HUES48 (cell line): ENCODE data around the gene CCNL1.
A peak's percentile ranks its signal among the peaks of the same experiment; 100 is the strongest.

Experiments
- H3K27ac ChIP-seq: one replicate; pipeline ENCODE4 v1.7.0; 2013; ENCODE audit warnings: low read depth, low read length, inconsistent platforms
- H3K27me3 ChIP-seq: 2 replicates; pipeline ENCODE4 v1.6.1; 2013; ENCODE audit warnings: mild to moderate bottlenecking, low read length; ENCODE audit not compliant: control insufficient read depth, insufficient read depth
- H3K36me3 ChIP-seq: 2 replicates; pipeline ENCODE4 v1.6.1; 2013; ENCODE audit warnings: low read length; ENCODE audit not compliant: control insufficient read depth, insufficient read depth
- H3K4me1 ChIP-seq: 2 replicates; pipeline ENCODE4 v1.6.1; 2013; ENCODE audit warnings: mild to moderate bottlenecking, low read length; ENCODE audit not compliant: control insufficient read depth, insufficient read depth
- H3K4me3 ChIP-seq: 2 replicates; pipeline ENCODE4 v1.5.1; 2013; ENCODE audit warnings: mild to moderate bottlenecking, low read depth, low read length
- H3K9ac ChIP-seq: 2 replicates; pipeline ENCODE4 v1.6.1; 2013; ENCODE audit warnings: mild to moderate bottlenecking, low read depth, low read length, moderate library complexity
- H3K9me3 ChIP-seq: 2 replicates; pipeline ENCODE4 v1.6.1; 2013; ENCODE audit warnings: low read length; ENCODE audit not compliant: control insufficient read depth, insufficient read depth

CCNL1 gene

DNA sequence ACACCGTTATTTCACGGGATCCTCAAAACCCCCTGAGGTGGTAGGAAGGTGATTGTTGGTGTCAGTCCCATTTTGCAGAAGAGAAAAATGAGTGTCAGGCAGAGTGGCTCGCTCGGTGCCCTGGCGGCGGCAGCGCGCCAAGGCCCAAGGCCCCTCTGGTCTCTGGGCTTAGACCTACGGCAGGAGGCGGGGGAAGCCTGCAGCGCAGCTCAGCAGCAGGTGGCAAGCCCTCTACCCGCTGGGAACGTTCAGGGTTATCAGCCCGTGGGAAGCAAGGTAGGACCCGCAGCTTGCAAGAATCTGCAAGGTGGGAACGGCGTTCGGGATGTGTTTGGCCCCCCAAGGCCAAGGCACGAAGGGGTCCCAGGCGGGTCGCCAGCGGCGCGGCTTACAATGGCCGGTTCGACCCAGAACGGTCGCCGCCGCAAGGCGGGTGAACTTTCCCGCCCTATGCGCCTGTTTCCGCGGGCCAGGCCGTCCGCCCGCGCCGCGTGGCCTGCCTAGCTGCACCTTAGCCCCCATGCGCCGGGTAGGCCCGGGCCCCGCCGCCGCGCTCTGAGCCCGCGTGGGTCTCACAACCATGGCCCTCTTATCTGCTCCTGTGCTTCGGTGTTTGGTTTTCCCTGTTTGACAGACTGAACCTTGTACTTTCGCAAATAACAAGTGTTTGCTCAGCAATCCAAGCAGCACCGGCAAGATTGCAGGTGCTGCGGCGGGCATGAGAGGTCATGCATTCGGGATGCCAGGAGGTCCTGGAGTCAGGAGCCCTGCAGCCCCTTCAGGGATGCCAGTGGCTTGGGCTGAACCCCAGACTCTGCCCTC is 39.7 kb downstream of the CCNL1 start:
- Histone ChIP-seq H3K9ac (no peak overlapping the region), H3K4me3 (no peak overlapping the region), H3K9me3 (no peaks in the 10 kb centered on the region)

DNA sequence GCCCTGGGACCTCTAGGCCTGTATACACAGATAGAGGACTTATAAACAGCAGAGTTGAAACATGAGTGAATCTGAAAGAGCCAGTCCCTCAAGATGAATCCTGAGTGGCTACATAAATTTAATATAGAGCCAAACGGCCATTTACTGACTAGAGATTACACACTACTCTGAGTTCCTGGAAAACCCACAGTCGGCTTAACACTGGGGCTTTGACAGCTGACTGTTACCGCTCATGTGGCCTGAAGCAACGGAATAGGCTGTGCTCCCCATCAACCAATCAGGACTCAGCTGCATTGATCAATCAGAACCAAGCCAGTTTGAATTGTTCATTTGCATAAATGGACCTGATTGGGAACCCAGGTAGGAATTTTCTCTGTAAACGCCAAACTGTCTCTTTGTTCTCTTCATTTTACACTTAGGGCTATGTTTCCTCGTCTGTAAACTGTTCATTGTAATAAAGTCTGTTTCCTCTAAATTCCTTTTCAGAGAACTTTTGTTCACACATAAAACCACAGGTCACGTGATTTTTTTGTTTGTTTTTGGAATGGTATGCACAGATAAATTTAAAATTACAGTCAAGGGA is 40.5 kb downstream of the CCNL1 start:
- no peak overlapping the region for H3K9ac ChIP-seq
- no peaks in the 10 kb centered on the region for H3K9me3 ChIP-seq
- no peak overlapping the region for H3K4me3 ChIP-seq
- H3K27me3 ChIP-seq: no peaks in the 10 kb centered on the region
- H3K27ac ChIP-seq: no peak overlapping the region
- H3K4me1 ChIP-seq: 0 out of 2 replicates have a peak, but pooled peaks cover 9% of the 10 kb centered on the region
- no peaks in the 10 kb centered on the region for H3K36me3 ChIP-seq

More for the DNA sequence above, 39.7 kb downstream of the CCNL1 start:
- Histone ChIP-seq H3K36me3 (no peaks in the 10 kb centered on the region), H3K27ac (no peak overlapping the region), H3K27me3 (no peaks in the 10 kb centered on the region), H3K4me1 (0 out of 2 replicates have a peak, but pooled peaks cover 9% of the 10 kb centered on the region)

DNA sequence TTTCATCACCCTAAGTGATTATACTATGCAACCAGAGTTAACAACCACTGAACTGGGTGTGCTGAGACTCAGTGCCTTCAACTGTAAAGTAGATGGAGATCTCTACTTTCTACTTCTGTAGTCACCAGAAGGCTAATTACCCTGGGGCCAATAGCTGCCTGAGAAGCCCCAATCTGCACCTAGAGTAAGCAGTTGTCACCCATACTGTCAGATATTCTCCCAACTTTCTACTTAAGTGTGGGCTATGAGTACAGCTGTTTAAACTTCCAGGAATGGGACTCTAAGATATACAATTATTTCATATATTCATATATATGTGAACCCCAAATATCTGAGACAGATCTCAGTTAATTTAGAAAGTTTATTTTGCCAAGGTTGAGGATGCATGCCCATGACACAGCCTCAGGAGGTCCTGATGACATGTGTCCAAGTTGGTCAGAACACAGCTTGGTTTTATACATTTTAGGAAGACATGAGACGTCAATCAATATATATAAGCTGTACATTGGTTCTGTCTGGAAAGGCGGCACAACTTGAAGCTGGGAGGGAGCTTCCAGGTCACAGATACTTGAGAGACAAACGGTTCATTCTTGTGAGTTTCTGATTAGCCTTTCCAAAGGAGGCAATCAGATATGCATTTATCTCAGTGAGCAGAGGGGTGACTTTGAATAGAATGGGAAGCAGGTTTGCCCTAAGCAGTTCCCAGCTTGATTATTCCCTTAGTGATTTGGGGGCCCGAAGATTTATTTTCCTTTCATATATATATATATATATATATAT is 41.9 kb downstream of the CCNL1 start:
- no peaks in the 10 kb centered on the region for H3K27me3 ChIP-seq
- 0 out of 2 replicates have a peak, but pooled peaks cover 9% of the 10 kb centered on the region for H3K4me1 ChIP-seq
- H3K9me3 ChIP-seq: no peaks in the 10 kb centered on the region
- H3K36me3 ChIP-seq: no peaks in the 10 kb centered on the region
- no peak overlapping the region for H3K27ac ChIP-seq
- H3K9ac ChIP-seq: no peak overlapping the region
- H3K4me3 ChIP-seq: no peak overlapping the region

DNA sequence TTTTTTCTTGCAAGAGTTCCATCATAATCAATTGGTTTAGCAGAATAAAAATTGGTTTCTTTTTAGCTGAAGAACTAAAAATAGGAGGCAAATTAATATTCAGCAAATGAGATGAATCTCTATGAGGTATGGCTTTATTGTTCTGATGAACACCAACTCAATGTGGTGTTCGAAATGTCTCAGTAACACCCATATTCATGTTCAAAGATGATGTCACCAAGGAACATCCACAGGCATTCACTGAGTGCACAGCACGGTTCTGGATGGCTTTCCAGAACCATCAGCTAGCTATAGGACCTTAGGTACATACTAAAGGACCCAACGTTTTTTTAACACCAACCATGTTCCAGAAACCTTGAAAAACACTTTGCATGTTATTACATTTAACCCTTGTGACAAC is 42.7 kb downstream of the CCNL1 start:
- Histone ChIP-seq H3K4me1 (0 out of 2 replicates have a peak, but pooled peaks cover 9% of the 10 kb centered on the region), H3K27ac (no peak overlapping the region), H3K36me3 (no peaks in the 10 kb centered on the region), H3K9me3 (no peaks in the 10 kb centered on the region), H3K27me3 (no peaks in the 10 kb centered on the region), H3K9ac (no peak overlapping the region), H3K4me3 (no peak overlapping the region)

DNA sequence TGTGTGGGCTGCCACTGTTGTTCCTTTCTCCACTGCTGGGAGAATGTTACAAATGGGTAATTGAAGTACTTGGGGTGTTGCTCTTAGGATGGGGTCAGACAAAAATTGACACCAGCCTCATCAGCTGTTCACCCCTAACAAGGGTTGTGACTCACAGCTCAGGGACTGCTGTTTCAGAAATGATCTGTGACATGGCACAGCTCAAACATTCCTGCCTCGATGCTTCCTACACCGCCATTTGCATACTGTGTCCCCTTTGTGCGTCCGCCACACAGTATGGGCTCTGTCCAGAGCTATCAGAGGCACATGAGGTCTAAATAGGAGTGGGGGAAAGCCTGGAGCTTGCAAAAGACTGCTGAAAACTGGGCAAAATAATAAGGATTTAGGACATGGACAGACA is 43.9 kb downstream of the CCNL1 start:
- Histone ChIP-seq H3K4me1 (0 out of 2 replicates have a peak, but pooled peaks cover 5% of the 10 kb centered on the region), H3K9ac (no peak overlapping the region), H3K9me3 (no peaks in the 10 kb centered on the region), H3K27ac (no peak overlapping the region), H3K27me3 (no peaks in the 10 kb centered on the region), H3K4me3 (no peak overlapping the region), H3K36me3 (no peaks in the 10 kb centered on the region)

DNA sequence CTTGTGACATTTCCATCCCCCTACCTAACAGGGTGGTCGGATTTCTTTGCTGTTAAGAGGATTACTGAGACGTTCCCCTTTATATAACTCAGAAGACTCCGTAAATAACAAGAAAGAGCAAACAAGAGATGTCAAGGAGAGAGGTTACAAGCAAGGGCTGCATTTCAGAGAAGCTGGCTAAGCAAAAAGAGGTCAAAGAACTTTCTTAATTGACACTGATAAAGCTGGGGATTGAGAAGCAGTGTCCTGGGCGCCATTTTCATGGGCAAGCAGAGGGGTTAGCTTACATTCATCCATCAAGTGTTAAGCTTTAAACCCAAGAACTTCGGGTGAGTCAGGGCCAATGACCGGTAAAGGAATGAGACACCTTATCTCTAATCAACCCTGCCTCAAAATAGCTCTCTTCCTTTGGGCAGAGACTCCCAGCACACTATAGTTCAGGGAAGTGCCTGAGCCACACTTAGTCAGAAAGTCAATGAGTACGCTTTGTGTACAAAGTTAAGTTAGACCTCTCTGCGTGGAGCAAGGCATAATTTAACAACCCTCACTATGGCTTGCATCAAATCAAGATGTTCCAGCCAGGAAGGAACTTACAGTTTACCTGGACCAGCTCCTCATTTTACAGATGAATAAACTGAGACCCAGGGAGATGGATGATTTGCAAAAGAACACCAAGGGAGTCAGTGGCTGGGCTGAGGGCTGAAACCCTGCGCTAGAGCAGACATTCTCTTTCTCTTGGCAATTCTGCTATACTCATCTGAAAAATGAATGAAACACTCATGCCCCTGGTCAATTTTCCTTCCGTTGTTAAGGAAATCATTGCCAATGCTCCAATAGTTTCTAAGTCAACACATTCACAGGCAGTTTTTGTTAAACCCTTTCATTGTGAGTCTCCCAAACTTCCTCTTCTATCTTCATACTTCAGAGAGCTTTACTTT is 44.6 kb downstream of the CCNL1 start:
- Histone ChIP-seq H3K9ac (no peak overlapping the region), H3K4me3 (no peak overlapping the region), H3K4me1 (0 out of 2 replicates have a peak, but pooled peaks cover 5% of the 10 kb centered on the region), H3K27ac (peak overlapping the region; percentile 32), H3K9me3 (no peaks in the 10 kb centered on the region), H3K36me3 (no peaks in the 10 kb centered on the region), H3K27me3 (no peaks in the 10 kb centered on the region)

DNA sequence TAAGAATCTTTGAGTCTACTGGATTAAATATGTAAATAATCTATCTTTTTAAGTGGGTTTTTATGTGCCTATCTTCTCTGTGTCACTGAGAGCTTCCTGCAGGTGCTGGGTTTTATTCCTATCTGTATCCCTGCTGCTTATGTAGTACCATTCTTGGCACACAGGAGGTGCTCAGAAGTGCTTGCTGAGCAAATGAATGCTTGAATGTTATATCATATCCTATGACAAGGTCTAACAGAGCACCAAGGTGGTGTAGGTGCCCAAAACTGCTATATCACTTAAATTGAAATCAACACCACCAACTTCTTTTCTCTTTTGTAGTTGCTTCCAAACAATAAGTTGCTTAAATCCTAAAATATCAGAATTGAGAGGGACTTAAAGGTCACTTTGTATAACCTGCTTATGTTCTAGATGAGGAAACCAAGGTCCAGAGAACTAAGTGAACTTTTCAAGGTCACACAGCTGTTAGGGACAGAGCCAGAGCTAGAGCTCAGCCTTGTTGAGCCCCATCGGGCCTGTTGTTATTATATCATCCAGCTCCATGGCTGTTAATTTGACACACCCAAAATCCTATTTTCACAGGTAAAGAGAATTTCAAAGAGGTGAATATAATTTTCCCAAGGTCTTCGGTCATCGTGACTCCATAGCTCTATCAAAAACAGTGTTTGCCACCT is 46.0 kb downstream of the CCNL1 start:
- Histone ChIP-seq H3K9me3 (no peaks in the 10 kb centered on the region), H3K27ac (no peak overlapping the region), H3K4me3 (no peak overlapping the region), H3K27me3 (no peaks in the 10 kb centered on the region), H3K9ac (no peak overlapping the region), H3K4me1 (0 out of 2 replicates have a peak, but pooled peaks cover 5% of the 10 kb centered on the region), H3K36me3 (no peaks in the 10 kb centered on the region)

DNA sequence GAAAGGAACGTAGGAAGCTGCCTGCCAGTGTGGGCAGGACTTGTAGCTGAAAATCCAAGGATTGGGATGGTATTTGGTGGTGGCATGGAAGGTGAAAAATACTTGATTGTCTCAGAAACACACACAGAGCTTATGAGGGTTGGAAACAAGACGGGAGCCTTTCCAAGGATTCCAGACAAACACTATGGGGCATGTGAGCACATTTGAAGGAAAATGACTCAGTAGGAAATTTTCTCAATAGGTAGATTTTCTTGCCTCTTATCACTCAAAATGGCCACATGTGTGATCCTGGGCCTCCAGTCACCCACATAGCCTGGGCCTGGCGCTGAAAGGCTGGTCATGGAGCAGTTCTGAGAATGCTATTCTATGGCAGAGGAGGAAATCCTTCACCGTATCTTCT is 47.4 kb downstream of the CCNL1 start:
- no peaks in the 10 kb centered on the region for H3K9me3 ChIP-seq
- H3K4me3 ChIP-seq: no peak overlapping the region
- H3K27ac ChIP-seq: no peak overlapping the region
- H3K36me3 ChIP-seq: no peaks in the 10 kb centered on the region
- peaks cover 13% of the 10 kb centered on the region for H3K4me1 ChIP-seq
- no peaks in the 10 kb centered on the region for H3K27me3 ChIP-seq
- H3K9ac ChIP-seq: no peak overlapping the region

DNA sequence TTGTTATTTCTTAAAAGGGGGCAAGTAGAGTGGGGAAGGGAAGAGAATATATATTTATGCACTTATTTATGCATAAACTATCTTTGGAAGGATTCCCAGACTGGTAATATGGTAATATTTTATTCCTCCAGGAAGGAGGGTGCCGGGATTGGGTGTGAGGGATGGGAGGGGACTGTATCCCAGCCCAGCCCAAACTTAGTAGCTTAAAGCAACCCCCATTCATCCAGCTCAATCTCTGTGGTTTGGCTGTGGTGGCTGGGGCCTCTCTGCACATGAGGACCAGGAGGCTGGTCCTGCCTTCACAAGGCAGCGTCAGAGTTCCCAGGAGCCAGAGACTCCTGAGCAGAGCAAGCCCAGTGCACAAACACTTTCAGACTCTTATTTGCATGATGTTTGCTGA is 48.4 kb downstream of the CCNL1 start:
- no peak overlapping the region for H3K27ac ChIP-seq
- H3K4me1 ChIP-seq: peaks cover 15% of the 10 kb centered on the region
- no peaks in the 10 kb centered on the region for H3K36me3 ChIP-seq
- no peak overlapping the region for H3K4me3 ChIP-seq
- H3K9ac ChIP-seq: no peak overlapping the region
- no peaks in the 10 kb centered on the region for H3K9me3 ChIP-seq
- no peaks in the 10 kb centered on the region for H3K27me3 ChIP-seq

DNA sequence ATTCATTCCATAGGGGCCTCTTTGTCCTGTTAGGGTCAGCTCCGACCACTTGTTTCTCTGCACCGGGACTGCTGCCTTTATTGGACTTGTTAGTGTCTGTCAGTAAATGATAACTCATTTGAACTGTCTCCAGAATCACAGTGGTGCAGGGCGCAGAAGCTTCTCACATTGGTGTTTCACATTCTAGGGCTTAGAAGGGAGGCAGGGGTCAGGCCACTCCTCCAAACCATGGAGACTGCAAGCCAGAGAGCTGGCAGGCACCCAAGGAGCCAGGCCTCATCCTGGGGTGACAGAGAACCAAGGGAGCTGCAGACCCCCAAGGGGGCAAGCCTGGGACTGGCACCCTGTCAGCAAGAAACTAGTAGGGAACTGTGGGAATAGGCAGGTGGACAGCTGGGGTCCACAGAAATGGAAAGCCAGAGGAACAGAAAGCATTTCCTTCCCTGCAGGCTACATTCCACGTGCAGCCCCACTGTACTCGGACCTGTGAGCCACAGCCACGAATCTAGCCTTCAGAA is 49.1 kb downstream of the CCNL1 start:
- Histone ChIP-seq H3K4me3 (no peak overlapping the region), H3K27me3 (no peaks in the 10 kb centered on the region), H3K27ac (no peak overlapping the region), H3K36me3 (no peaks in the 10 kb centered on the region), H3K9ac (no peak overlapping the region), H3K4me1 (peaks cover 15% of the 10 kb centered on the region), H3K9me3 (no peaks in the 10 kb centered on the region)
